ENCODE results near the gene TCL1B.

DNA sequence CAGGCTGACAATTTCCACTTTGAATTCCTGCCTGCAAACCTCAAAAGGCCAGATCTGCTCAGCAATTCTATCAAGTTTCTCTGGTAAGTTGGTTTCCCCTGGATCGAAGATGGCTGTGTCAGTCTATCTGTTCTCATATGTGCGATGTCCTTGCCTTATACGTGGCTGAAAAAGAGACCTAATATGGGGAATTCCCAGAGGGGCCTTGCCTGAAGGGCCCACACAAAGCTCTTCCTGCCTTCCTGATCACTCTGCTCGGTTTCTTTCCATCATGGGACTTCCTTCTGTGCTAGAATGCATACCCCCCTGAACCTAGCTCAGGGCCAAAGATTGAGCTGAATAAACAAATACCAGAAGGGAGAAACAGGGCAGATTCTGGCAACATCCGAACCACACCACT lies 13.2 kb downstream of the TCL1B start:
- TF ChIP-seq, protein P1, sequence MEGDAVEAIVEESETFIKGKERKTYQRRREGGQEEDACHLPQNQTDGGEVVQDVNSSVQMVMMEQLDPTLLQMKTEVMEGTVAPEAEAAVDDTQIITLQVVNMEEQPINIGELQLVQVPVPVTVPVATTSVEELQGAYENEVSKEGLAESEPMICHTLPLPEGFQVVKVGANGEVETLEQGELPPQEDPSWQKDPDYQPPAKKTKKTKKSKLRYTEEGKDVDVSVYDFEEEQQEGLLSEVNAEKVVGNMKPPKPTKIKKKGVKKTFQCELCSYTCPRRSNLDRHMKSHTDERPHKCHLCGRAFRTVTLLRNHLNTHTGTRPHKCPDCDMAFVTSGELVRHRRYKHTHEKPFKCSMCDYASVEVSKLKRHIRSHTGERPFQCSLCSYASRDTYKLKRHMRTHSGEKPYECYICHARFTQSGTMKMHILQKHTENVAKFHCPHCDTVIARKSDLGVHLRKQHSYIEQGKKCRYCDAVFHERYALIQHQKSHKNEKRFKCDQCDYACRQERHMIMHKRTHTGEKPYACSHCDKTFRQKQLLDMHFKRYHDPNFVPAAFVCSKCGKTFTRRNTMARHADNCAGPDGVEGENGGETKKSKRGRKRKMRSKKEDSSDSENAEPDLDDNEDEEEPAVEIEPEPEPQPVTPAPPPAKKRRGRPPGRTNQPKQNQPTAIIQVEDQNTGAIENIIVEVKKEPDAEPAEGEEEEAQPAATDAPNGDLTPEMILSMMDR (IDR thresholded peaks at IDR 0.05): no peak
- TF ChIP-seq EP300 (IDR thresholded peaks at IDR 0.05) (no peak), POLR2A (IDR thresholded peaks at IDR 0.05; ENCODE audit: low read depth) (no peak), POLR2AphosphoS5 (IDR thresholded peaks at IDR 0.05) (no peak)
